Stimulated activated CD4-positive, alpha-beta T cell treated with anti-CD3 and anti-CD28 coated beads, Interleukin-4, amount 100 ng/mL, for 1 hour (primary cell): ENCODE data around the gene TBCC.

ENCODE experiments used
- DNase-seq: peaks from one replicate; pipeline ENCODE4 v3.0.0-alpha.2; 2020

The TBCC gene, protein sequence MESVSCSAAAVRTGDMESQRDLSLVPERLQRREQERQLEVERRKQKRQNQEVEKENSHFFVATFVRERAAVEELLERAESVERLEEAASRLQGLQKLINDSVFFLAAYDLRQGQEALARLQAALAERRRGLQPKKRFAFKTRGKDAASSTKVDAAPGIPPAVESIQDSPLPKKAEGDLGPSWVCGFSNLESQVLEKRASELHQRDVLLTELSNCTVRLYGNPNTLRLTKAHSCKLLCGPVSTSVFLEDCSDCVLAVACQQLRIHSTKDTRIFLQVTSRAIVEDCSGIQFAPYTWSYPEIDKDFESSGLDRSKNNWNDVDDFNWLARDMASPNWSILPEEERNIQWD

DNA sequence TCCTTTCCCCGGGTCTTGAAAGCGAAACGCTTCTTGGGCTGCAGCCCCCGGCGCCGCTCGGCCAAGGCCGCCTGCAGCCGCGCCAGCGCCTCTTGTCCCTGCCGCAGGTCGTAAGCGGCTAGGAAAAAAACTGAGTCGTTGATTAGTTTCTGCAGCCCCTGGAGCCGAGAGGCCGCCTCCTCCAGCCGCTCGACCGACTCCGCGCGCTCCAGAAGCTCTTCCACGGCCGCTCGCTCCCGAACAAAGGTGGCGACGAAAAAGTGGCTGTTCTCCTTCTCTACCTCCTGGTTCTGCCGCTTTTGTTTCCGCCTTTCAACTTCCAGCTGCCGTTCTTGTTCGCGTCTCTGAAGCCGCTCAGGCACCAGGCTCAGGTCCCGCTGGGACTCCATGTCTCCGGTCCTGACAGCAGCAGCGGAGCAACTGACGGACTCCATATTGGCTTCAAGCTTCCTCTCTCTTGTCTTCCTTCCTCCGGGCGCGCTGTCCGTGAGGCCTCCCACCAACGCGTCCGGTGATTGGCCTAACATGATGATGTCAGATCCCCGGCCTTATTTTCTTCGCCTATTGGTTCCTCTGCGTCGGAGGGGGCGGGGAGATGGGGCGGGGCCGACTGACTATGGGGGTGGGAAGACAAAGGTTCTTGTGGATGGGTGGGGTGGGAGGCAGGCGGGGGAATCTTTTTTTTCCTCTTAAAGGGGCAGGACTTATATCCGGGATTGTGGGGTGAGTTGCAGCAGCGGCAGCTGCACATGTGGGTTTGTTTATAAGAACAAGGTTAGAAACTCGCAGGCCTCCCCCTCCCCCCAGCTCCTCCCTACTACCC, at the start of gene TBCC:
Gene TBCC, minus strand, starts transcription at position 464 of the 823 bp plus-strand sequence. Its CDS starts 30 bp downstream, at position 434.
- peak; percentile 86 for DNase-seq

DNA sequence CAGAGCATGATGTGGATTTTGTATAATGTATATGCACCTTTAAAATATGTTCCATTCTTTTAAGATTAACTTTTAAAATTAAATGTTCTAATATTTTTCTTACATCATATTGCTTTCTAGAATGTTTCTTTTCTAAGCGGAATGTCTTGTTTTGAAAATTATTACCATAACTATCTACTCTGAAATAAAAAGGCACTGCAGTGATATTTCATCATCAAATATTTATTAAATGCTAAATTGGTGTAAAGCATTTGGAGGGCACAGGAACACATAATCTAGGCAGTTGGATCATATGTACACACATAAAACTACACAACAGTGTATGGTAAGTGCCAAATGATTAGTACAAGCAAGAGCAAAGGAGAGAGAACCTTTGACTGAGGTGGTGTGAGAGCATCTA, 49.7 kb upstream of the TBCC start:
- no peak for DNase-seq

DNA sequence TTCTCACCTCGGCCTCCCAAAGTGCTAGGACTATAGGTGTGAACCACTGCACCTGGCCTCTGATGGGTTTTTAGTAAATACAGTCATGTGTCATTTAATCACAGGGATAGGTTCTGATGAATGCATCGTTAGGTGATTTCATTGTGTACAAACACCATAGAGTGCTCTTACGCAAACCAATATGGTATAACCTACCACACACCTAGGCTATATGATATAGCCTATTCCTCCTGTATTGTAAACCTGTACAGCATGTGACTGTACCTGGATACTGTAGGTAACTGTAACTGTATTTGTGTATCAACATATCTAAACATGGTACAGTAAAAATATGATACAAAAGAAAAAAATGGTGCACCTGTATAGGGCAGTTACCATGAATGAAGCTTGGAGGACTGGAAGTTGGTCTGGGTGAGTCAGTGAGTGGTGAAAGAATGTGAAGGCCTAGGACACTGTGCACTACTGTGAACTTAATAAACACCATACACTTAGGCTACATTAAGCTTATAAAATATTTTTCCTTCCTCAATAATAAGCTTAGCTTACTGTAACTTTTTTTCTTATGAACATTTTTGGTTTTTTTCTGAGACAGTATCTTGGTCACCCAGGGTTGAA, 45.9 kb upstream of the TBCC start:
- DNase-seq = no peak

DNA sequence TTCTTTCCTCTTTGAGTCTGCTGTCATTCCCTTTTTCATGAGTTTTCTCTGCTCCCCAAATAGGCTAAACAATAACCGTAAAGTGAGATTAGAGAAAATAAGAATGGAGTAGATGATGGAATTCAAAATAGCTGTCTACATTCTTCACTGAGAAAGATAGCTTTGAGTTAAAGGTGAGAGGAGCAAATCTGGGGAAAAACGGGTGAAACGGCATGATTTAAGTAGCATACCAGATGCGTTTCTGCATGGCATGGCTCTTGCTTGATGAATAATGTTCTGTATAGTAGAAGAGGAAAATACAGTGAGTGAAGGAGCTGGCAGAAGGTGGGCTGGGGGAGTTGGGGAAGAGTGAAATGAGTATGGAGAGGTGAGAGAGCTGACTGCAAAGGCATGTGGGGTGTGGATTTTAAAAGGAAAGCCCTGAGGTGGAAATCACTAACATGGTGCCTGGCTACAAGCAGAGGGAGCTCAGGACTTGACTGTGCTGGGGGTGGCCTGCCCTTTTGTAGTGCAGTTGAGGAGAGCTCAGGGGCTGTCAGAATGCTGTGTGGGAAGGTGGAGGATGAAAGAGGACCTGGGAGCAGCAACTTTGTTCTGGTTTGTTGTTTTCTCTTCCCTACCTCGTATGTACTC, 44.8 kb upstream of the TBCC start:
- no peak for DNase-seq

DNA sequence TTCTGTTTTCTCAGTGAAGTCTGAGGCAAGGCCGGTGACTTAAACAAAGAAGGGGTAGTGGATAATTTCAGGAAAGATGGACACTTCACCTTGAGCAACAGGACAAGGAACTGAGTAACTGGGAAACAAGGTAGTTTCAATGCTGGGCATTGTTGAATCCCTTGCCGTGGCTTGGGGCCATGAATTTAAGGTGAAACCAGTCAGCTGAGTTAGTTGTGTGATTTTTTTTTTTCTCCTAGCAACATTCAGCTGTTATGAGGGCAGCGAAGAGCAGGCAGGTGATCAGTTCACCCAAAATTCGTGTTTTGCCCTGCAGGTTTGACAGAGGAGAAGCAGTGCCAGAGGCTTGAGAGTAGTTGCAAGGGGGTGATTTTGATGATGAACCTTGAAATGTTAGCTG, 42.8 kb upstream of the TBCC start:
- DNase-seq = no peak

DNA sequence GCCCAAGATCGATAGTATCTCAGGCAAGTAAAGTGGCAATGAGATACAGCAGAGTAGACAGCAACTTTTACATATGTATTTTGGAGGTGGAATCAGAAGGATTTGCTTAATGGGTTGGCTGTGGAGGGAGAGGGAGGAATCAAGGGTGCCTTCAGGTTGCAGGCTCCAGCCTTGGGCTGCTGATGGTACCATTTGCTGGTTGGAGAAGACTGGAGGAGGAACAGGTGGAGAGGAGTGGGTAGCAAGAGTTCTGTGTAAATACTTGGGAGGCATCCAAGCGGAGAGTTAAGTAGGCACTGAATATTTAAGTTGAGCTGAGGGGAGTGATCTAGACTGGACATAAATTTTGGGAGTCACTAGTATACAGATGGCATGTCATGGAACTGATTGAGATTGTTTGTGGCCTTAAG, 41.2 kb upstream of the TBCC start:
- DNase-seq = no peak

DNA sequence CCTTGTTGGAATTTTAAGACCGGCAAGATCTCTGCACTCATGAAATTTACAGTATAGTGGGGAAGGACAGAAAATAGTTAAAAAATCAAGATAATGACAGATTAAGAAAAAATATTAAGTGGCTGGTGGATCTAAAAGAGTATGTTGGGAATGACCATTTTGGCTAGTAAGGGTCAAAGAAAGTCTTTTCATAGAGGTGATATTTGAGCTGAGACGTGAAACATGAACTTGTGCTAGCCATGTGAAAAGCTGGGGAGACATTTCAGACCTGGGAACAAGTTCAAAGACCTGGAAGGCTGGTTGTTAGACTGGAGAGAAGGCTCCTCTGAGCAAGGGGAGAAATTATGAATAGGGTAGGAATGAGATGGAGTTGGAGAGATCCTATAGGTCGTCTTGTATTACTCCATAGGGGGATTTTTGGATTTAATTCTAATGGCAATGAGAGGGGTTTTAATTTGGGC, 40.7 kb upstream of the TBCC start:
- no peak for DNase-seq

DNA sequence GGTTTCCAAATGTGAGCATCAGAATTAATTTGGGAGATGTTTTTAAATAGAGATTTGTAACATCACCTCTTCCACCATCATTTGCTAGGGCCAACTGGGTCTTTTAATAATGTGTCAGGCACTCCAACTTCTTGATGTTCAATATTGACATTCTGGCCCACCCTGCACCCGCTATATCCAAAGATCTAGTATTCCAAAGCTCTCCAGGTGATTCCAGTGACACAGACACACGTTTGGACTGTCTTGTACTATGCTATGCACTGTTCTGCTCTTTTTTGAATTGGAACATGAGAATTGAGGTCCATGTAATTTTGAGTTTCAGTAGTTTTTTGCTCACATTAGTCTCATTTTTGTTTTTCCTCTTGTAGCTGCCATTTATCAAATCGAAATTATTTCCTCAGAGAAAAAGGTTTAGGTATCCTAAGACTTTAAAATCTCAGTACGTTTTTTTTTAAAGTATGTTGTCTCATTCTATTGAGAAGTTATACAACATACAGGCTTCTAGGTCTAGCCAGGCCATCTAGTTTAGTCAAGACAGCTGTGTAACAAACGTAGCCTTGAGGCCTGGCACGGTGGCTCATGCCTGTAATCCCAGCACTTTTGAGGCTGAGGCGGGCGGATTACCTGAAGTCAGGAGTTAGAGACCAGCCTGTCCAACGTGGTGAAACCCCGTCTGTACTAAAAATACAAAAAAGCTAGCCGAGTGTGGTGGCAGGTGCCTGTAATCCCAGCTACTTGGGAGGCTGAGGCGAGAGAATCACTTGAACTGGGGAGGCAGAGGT, 39.0 kb upstream of the TBCC start:
- DNase-seq = no peak

DNA sequence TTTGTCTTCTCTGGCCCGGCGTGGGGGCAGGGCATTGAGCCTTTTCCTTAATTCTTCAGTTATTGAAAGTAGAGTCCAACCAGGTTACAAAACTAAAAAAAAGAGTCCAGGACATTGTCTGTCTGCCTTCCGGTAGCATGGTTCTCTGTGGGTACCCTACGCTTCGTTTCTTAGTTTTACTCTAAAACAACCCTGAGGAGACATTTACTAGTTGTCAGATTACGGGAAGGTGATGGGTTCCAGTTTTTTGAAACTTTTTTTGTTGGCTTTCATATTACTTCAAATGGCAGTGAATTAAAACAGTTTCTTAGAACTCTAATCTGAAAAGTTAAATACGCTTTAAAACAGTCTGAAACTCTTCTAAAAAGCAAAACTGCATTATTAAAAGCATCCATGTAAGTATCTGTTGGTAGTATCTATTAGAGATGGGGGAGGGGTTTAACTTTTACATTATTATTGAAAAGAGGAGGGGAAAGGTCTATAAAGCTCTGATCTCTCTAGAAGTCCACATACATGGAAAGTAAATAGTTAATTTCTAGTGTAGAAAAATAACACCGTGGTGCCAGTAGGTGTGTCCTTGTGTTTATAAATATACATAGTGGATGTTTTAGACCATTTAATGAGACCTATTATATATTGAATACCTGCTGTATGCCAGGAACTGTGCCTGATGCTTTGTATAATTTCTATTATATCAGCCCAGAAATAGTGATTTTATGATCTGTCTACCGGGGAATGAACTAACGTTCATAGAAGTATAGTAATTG, 38.2 kb upstream of the TBCC start:
- no peak for DNase-seq

DNA sequence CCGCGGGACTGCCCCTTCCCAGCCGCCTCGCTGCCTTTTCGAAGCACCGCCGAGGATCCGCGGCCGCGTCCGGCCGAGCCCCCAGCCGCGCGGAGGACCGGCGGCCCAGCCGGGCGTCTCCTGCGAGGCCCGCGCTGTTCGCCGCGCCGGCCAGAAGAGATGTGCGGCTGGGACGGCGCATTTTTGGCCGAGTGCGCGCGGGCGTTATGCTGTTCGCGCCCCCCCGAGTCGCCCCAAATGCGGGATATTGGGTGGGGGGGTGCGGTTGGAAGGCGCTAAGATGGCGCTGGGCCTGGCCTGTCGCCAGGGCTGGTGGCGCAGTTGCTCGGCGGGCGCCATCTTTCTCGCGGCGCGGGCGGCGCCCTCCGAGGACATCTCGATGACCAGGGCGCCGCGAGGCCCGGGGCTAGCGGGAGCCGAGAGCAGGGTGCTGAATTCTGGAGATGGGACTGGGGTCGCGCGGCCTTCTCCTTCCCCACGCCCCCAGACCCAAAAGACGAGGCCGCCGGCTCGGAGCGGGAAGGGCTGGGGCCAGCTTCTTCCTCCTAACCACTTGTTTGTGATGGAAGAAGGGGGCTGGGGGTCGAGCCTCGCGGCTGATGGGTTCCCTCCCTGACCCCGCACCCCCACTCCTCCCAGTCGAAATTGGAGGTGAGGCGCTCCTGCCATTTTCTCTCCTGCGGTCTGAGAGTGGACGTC, 37.4 kb upstream of the TBCC start:
- DNase-seq = peak; percentile 75

DNA sequence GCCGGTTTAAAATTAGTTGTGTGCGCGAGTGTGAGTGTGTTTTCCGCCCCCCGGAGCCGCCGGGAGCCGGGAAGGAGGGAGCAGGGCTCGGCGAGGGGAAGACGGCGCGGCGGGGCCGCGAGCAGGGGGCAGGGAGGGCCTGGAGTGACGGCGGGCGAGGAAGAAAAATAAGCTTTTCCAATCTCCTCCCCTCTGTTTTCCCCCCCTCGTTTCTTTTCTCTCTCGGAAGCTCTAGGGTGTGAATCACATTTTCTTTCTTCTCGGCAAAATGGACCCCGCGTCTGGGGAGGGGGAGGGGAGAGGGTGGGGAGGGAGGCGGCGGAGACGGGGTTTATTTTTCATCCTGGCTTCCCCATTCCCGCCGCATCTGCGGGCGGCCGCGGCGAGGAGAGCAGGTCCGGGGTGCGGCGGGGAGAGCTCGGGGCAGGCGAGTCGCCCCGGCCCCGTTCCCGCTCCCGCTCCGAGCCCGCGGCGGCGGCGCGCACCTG, 36.8 kb upstream of the TBCC start:
- peak; percentile 73 for DNase-seq

DNA sequence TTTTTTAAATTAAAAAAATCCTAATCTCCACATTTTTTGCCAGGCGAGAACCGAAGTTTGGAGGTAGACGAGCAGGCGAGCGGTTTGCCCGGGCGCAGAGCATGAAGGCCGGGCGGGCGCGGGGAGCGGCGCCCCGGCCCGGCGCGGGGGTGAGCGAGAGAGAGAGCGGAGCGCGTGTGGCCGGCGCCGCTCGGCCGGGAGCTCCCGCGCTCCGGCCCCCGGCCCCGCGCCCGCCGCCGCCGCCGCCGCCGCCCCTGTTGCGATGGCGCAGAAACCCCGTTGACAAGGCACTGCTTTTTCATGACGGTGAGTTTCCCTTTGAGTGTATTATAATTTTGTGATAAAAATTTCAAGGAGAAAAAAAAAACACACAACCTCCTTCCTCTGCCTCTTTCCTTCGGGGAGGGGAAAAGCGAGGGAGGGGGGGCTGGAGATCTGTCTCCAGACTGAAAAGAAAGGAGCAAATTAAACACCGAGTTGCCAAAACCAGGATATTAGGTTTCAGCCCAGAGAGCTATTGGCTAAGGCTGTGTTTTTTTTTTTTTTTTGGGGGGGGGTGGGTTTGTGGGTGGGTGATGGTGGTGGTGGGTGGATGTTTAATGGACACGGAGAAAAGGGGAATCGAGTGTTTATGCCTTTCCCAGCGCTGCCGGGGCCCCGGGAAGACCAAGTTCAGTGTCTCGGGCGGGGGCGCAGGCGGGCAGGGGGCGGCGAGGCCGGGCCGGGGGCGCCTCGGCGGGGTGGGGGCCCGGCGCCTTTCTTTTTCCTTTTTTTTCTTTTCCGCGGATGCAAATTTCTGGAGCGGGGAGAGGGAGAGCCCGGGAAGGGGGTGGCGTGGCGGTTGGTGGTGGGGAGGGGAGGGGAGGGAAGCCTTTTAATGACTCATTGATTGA, 36.1 kb upstream of the TBCC start, which contains the start of gene BICRAL:
Gene BICRAL, plus strand, starts transcription at position 257 of the 893 bp plus-strand sequence. CDS start 39,971 bp downstream, outside the sequence.
- DNase-seq = peak; percentile 84

DNA sequence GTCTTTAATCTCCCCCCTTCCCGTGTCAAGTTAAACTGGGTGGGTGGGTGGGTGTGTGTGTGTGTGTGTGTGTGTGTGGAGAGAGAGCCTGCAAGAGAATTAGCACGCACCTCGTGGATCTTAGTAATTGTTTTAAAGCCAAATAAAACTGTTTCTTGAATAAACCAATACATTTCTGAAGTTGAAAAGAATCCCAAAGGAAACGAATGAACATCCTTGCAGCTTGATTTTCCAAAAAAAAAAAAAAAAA, 35.6 kb upstream of the TBCC start:
- no peak for DNase-seq

DNA sequence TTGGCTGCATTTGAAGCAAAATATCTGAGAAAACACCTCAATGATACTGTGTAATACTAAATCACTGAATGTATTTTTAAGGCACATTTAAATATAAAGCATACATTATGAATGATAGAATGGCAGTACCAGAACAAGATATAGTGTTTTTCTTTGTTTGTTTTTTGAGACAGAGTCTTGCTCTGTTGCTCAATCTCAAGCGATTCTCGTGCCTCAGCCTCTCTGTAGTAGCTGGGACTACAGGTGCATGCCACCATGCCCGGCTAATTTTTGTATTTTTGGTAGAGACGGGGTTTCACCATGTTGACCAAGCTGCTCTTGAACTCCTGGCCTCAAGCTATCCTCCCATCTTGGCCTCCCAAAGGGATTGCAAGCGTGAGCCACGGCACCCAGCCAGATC, 33.6 kb upstream of the TBCC start:
- DNase-seq = no peak

DNA sequence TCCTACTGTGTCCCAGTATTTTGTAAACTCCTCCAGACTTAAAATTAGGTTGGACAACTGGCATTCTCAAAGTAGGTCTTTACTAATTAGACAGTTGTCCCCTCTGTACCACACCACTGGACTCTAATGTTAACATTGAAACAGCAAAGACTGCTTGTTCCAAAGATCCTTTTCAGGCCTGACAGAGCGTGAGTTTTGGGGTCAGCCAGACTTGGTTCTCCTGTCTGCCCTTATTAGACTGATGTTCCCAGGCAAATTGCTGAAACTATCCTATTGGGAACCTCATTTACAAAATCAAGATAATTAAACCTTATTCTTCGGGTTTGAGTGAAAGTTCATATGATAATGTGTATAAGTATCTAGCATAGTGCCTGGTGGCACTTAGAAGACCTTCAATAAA, 32.2 kb upstream of the TBCC start:
- DNase-seq = no peak

DNA sequence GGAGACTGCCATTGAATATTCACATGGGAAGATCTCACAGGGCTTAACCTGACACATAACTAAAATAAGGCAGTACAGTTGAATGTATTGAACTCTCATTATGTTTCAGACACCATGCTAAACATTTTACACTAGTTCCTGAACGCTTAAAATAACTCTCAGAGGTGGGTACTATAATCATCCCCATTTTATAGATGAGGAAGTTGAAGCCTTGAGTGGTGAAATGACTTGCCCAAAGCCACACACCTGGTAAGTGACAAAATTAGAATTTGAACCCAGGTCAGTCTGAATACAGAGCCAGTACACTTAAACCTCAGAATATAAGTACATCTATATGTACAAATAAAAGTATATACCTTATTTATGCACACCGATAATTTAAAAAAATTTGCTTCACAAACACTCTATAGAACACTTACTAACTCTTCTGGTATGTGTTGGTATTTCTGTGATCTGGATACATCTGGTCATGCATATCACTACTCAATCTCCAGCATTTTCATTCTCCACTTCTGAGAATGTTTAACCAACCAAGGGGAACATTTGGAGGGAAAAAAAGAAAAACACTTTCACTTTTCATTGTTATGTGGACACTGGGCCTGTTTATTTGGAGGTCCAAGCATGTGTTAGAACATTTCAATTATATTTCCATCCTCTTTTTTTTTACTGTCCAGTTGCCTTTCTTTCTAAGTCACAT, 31.4 kb upstream of the TBCC start:
- DNase-seq = no peak

DNA sequence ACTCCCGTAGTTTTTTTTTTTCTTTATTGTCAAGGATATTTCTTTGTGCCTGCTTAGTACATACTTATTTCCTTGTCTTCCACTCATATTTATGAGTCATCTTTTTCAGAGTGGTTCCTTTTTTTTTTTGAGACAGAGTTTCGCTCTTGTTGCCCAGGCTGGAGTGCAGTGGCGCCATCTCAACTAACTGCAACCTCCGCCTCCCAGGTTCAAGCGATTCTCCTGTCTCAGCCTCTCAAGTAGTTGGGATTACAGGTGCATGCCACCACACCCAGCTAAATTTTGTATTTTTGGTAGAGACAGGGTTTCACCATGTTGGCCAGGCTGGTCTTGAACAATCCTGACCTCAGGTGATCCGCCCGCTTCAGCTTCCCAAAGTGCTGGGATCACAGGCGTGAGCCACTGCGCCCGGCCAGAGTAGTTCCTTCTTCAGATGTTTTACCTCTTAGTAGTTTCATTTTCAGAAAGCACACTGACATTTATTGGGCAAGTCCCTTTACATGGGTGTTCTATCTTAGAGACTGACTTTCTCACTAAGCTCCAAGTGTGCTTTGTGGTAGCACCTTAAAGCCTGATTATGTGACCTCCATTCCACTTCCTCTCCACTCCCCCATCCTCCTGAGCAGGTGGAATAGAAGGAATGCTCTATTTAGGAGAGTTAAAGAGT, 29.1 kb upstream of the TBCC start:
- peak; percentile 50 for DNase-seq

DNA sequence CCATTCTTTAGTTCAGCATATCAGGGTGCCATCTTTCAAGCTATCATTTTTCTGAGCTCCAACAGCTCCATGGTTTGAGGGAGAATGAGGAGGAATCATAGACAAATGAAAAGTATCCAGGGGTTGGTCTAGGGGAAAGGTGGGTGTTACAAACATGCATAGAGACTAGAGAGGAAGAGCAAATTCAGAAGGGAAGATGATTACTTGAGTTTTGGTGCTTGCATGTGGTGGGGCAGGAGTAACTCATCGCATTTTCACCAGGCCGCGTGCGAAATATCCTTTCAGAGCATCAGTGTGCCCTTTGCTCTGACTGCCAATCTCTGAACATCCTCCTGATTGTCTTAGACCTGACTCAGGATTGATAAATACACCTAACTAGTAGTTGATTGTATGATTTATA, 28.3 kb upstream of the TBCC start:
- DNase-seq = peak; percentile 32

DNA sequence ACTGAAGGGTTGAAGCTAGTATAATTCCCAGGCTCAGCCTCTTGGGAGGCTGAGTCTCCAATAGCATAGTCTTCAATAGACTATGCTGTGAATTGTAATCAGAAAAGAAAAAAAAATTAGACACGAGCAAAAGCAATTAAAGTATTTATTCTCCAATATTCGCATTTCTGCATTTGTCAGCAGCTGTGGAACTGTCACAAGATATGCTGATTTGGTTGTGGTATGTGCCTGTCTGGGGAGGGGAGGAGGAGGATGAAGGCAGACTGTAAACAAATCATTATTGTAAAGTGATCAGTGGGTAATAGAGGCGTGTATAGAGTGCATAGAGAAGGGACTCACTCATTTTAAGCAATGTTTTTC, 25.8 kb upstream of the TBCC start:
- no peak for DNase-seq
